Stimulated activated effector memory CD8-positive, alpha-beta T cell treated with anti-CD3 and anti-CD28 coated beads, Interleukin-12 subunit alpha, Interleukin-12 subunit beta, amount 100 ng/mL, for 72 hours (primary cell): ENCODE results near the gene ARPP19.
A peak's percentile ranks its signal among the peaks of the same experiment; 100 is the strongest.
"Not testable (repeated sequence)": the region's sequence is repeated elsewhere in the genome, so short reads cannot be mapped to it uniquely, and the experiment has no call there.

Source experiments
- ATAC-seq: fragments of 150-1000 bp; cut with Tn5 transposase; 2 replicates; pipeline ENCODE4 v1.10.0; 2021
- DNase-seq, 2 donors: peaks; one replicate each; pipeline ENCODE4 v3.0.0; 2021 to 2022; ENCODE audit warnings: low spot score in 2 of 2
- H3K27ac Mint-ChIP-seq: one replicate; pipeline ENCODE4 v1.8.0; 2022; ENCODE audit warnings: mild to moderate bottlenecking, mixed read lengths
- H3K36me3 Mint-ChIP-seq: one replicate; pipeline ENCODE4 v1.8.0; 2022; ENCODE audit warnings: mild to moderate bottlenecking, mixed read lengths
- H3K4me1 Mint-ChIP-seq: one replicate; pipeline ENCODE4 v1.8.0; 2022; ENCODE audit warnings: mixed read lengths
- H3K4me3 Mint-ChIP-seq: one replicate; pipeline ENCODE4 v1.8.0; 2022; ENCODE audit warnings: mild to moderate bottlenecking, mixed read lengths
- H3K9me3 Mint-ChIP-seq: one replicate; pipeline ENCODE4 v1.8.0; 2022; ENCODE audit warnings: mixed read lengths

The ARPP19 gene, protein sequence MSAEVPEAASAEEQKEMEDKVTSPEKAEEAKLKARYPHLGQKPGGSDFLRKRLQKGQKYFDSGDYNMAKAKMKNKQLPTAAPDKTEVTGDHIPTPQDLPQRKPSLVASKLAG

GRCh38 chr15:52568601-52569585 lies at the start of gene ARPP19:
ARPP19 (minus strand) TSS chr15:52569030; CDS start chr15:52568892, 138 bp downstream.
- Mint-ChIP-seq H3K27ac (peak within 1 kb of the TSS; percentile 98), H3K36me3 (peaks cover 28% of the 10 kb centered on the region), H3K9me3 (no peaks in the 10 kb centered on the region), H3K4me3 (peak within 1 kb of the TSS; percentile 76), H3K4me1 (peaks cover 22% of the 10 kb centered on the region)
- DNase-seq (peak; percentile 69 to 92), ATAC-seq (peak; percentile 82)

- H3K27ac Mint-ChIP-seq, result no peak overlapping the region
- ATAC-seq, result no peak
- no peaks in the 10 kb centered on the region for H3K9me3 Mint-ChIP-seq
Measured at GRCh38 chr15:52617026-52617425, 48.2 kb upstream of the ARPP19 start.

DNA sequence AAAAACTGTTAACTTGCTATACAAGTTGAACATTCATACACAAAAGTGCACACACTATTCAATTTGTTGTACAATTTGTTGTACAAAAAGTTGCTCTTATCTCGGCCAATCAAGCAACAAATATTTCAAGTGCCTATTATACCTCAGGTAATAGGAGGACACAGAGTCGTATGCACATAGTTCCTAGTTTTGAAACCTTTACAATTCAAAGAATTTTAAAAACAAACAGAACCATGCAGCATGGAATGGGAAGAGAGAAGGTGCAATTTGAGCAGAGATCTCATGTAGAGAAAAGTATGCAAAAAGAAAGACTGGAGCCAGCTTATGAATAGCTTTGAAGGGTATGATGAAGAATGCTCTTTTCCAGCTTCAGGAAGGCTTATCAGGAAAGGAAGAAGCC lies 46.5 kb upstream of the ARPP19 start:
- no peak overlapping the region for H3K4me3 Mint-ChIP-seq
- peaks cover 9% of the 10 kb centered on the region for H3K4me1 Mint-ChIP-seq
- ATAC-seq (no peak), DNase-seq (no peak)
- no peak overlapping the region for H3K27ac Mint-ChIP-seq
- H3K36me3 Mint-ChIP-seq, result peaks cover 71% of the 10 kb centered on the region
- no peaks in the 10 kb centered on the region for H3K9me3 Mint-ChIP-seq

More at GRCh38 chr15:52617026-52617425, 48.2 kb upstream of the ARPP19 start:
- DNase-seq, result no peak
- Mint-ChIP-seq H3K4me3 (no peak overlapping the region), H3K36me3 (peaks cover 58% of the 10 kb centered on the region), H3K4me1 (peaks cover 9% of the 10 kb centered on the region)

GRCh38 chr15:52609593-52609992 lies 40.8 kb upstream of the ARPP19 start:
- Mint-ChIP-seq H3K9me3 (no peaks in the 10 kb centered on the region), H3K4me1 (no peaks in the 10 kb centered on the region), H3K27ac (no peak overlapping the region), H3K36me3 (peaks cover 74% of the 10 kb centered on the region), H3K4me3 (no peak overlapping the region)
- no peak for ATAC-seq
- no peak for DNase-seq

- no peaks in the 10 kb centered on the region for H3K4me1 Mint-ChIP-seq
- ATAC-seq, result no peak
- peaks cover 70% of the 10 kb centered on the region for H3K36me3 Mint-ChIP-seq
Measured at GRCh38 chr15:52584414-52584813, 15.6 kb upstream of the ARPP19 start.

DNA sequence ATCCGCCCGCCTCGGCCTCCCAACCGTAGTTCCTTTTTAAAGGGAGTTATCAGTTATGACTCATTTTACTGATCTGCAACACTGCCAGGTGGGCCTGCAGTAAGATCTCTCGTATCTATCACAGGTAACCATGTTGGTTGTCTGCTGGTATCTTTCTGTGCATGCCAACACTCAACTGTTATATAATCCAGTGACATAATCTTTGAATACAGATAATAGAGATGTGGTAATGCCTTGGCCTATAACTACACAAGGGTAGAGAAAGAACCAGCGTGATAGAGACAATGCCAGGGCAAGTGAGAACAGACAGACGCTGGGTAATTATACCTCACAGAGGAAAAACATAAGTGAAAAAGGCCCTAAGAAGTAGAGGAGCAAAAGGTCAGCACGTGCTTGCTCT lies 11.0 kb upstream of the ARPP19 start:
- Mint-ChIP-seq H3K9me3 (no peaks in the 10 kb centered on the region), H3K36me3 (peaks cover 47% of the 10 kb centered on the region), H3K4me1 (no peaks in the 10 kb centered on the region), H3K4me3 (no peak overlapping the region), H3K27ac (no peak overlapping the region)
- DNase-seq, result no peak
- ATAC-seq, result no peak

More at GRCh38 chr15:52584414-52584813, 15.6 kb upstream of the ARPP19 start:
- Mint-ChIP-seq H3K4me3 (no peak overlapping the region), H3K9me3 (no peaks in the 10 kb centered on the region), H3K27ac (no peak overlapping the region)
- no peak for DNase-seq

GRCh38 chr15:52576692-52577091 lies 7.9 kb upstream of the ARPP19 start:
- Mint-ChIP-seq H3K4me1 (no peaks in the 10 kb centered on the region), H3K36me3 (peaks cover 18% of the 10 kb centered on the region), H3K27ac (no peak overlapping the region), H3K9me3 (no peaks in the 10 kb centered on the region), H3K4me3 (no peak overlapping the region)
- DNase-seq (no peak), ATAC-seq (no peak)

DNA sequence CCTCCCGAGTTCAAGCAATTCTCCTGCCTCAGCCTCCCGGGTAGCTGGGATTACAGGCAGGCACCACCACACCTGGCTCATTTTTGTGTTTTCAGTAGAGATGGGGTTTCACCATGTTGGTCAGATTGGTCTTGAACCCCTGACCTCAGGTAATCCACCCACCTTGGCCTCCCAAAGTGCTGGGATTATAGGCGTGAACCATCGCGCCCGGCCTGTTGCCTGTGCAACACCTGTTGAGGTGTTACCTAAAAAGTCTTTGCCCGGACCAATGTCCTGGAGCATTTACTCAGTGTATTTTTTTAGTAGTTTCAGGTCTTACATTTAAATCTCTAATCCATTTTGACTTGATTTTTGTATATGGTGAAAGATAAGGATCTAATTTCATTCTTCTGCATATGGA lies 6.7 kb upstream of the ARPP19 start:
- not testable (repeated sequence) for H3K36me3 Mint-ChIP-seq, H3K9me3 Mint-ChIP-seq, DNase-seq, ATAC-seq, H3K4me1 Mint-ChIP-seq, H3K4me3 Mint-ChIP-seq, H3K27ac Mint-ChIP-seq

DNA sequence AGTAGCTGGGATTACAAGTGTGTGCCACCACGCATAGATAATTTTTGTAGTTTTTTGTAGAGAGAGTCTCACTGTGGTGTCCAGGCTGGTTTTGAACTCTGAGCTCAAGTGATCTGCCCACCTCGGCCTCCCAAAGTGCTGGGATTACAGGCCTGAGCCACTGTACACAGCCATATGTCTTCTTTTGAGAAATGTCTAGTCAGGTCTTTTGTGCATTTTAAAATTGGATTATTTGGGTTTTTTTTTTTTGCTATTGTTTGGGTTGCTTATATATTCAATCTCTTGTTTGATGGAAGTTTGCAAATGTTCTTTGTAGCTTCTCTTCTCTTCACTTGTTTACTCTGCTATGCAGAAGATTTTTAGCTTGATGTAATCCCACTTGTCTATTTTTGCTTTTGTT lies 6.2 kb upstream of the ARPP19 start:
- no peak for DNase-seq
- H3K4me3 Mint-ChIP-seq, result no peak overlapping the region
- no peaks in the 10 kb centered on the region for H3K9me3 Mint-ChIP-seq
- peaks cover 4% of the 10 kb centered on the region for H3K36me3 Mint-ChIP-seq
- no peak overlapping the region for H3K27ac Mint-ChIP-seq
- H3K4me1 Mint-ChIP-seq, result no peaks in the 10 kb centered on the region
- ATAC-seq, result no peak

DNA sequence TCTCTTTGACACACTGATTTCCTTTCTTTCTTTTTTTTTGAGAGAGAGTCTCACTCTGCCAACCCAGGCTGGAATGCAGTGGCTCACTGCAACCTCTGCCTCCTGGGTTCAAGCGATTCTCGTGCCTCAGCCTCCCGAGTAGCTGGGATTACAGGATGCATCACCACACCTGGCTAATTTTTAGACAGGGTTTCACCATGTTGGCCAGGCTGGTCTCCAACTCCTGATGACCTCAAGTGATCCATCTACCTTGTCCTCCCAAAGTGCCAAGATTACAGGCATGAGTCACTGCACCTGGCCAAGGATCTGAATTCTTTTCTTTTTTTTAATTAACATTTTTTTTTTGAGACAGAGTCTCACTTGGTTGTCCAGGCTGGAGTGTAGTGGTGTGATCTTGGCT lies 5.8 kb upstream of the ARPP19 start:
- H3K4me1 Mint-ChIP-seq, H3K9me3 Mint-ChIP-seq, ATAC-seq, H3K4me3 Mint-ChIP-seq, H3K27ac Mint-ChIP-seq, H3K36me3 Mint-ChIP-seq, DNase-seq: not testable (repeated sequence)

DNA sequence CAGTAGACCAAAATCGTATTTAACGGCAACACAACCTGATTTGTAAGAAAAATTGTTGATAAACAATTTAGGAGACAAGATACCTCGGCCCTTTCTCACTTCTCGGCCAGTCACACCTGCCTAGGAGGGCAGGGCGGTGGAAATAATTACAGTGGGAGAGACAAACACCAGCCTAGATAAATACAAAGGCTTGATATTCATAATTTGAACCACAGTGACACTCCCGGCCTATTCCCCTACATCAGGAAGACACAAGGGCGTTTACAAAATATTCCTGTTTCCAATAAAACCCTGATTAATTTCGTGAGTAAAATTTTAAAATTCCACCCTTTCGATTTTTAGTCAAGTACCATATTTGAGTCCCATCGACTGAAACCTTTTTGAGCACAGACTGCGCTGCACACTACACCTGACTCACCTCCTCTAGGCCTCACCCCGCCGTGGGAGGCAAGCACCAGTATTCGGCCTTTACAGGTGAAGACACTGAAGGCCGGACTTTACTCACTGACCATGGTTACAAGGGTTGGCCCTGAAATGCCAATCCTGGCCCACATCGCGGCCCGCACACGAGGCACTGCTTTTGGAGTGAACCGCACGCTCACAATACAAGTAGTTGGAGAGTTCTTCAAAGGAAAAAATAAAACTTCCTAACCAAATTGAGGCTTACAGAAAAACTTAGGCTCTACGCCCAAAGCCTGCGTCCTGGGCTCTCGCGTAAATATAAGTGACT lies 794 bp downstream of the ARPP19 start:
- H3K36me3 Mint-ChIP-seq, result peaks cover 32% of the 10 kb centered on the region
- peak overlapping the region; percentile 98 for H3K27ac Mint-ChIP-seq
- H3K4me3 Mint-ChIP-seq, result peak overlapping the region; percentile 76
- peak; percentile 72 for ATAC-seq
- H3K4me1 Mint-ChIP-seq, result peaks cover 22% of the 10 kb centered on the region
- no peaks in the 10 kb centered on the region for H3K9me3 Mint-ChIP-seq
- DNase-seq, result peak; percentile 20 to 64

DNA sequence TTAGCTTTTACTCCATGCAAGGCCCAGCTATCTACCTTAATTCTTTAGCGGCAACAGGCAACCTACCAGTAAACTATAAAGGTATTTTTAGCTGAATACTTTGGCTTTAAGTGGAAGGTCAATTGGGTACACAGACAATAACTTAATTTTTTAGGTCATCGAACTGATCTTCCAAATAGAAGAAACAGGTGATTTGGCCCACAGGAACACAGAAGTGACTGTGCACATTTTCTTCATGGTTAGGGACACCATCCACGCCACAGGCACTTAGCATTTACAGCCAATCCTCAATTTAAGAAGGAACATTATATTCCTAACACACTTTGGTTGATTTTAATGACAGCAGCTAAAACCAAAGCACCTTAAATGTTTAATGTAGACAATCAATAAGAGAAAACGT lies 1.9 kb downstream of the ARPP19 start:
- H3K4me3 Mint-ChIP-seq, result peak overlapping the region; percentile 76
- H3K36me3 Mint-ChIP-seq, result peaks cover 43% of the 10 kb centered on the region
- H3K27ac Mint-ChIP-seq, result peak overlapping the region; percentile 98
- H3K4me1 Mint-ChIP-seq, result peaks cover 34% of the 10 kb centered on the region
- ATAC-seq (no peak), DNase-seq (no peak)
- no peaks in the 10 kb centered on the region for H3K9me3 Mint-ChIP-seq

DNA sequence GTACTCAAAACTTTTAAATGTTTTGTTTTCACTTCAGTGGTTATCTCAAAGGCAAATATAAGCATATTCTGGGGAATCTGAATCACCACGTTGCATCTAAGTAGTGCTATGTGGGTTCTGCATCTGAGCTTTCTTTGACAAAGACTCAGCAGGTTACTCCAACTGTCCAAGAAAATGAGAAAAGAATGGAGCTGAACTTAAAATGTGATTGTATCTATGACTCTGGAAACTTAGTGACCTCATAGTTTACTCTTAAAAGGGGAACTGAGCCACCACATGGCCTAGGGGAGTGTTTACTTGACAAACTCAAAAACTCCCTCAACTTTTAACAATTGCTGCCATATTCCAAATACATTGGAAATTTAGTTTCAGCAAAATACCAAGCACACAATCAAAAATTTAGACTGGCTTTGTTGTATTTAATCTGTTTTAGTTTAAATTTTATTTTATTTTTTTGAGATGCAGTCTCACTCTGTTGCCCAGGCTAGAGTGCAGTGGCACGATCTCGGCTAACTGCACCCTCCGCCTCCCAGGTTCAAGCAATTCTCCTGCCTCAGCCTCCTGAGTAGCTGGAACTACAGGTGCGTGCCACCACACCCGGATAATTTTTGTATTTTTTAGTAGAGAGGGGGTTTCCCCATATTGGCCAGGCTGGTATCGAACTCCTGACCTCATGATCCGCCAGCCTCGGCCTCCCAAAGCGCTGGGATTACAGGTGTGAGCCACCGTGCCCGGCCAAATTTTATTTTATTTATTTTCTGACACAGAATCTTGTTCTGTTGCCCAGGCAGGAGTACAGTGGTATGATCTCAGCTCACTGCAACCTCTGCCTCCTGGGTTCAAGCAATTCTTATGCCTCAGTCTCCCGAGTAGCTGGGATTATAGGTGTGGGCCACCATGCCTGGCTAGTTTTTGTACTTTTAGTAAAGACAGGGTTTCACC lies 3.1 kb downstream of the ARPP19 start:
- Mint-ChIP-seq H3K27ac (peak overlapping the region; percentile 54), H3K4me3 (peak overlapping the region; percentile 42), H3K36me3 (peaks cover 54% of the 10 kb centered on the region), H3K4me1 (peaks cover 46% of the 10 kb centered on the region)
- not testable (repeated sequence) for DNase-seq, H3K9me3 Mint-ChIP-seq
- peak; percentile 45 for ATAC-seq

DNA sequence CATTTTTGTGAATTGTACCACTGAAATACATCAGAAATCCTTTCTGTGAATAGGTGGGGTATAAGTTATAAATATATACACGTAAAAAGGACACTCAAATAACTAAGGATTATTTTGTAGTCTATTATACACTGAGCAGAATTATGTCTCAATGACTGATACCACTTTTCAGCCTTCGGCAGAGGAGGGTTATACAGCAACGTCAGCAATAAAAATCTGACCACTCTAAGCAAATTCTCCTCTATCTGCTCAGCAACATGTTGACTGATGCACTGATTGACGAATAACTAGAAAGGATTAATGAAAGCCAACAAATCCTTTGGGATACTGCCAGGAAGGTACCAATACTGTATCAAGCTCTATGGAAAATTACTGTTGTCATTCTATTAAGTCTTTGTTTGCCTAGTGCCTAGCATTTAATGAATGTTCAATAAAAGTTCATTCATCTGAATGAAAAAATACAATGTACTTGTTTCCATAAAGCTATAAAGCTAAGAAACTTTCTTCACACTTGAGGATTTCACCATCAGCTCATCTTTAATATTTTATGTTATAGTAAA lies 5.2 kb downstream of the ARPP19 start:
- Mint-ChIP-seq H3K27ac (no peak overlapping the region), H3K4me3 (no peak overlapping the region), H3K36me3 (peaks cover 61% of the 10 kb centered on the region), H3K9me3 (no peaks in the 10 kb centered on the region), H3K4me1 (peaks cover 60% of the 10 kb centered on the region)
- DNase-seq (no peak), ATAC-seq (no peak)
